Measurements from ENCODE around the gene LRP1B.
"Not testable (repeated sequence)": the region's sequence is repeated elsewhere in the genome, so short reads cannot be mapped to it uniquely, and the experiment has no call there.

LRP1B gene

DNA sequence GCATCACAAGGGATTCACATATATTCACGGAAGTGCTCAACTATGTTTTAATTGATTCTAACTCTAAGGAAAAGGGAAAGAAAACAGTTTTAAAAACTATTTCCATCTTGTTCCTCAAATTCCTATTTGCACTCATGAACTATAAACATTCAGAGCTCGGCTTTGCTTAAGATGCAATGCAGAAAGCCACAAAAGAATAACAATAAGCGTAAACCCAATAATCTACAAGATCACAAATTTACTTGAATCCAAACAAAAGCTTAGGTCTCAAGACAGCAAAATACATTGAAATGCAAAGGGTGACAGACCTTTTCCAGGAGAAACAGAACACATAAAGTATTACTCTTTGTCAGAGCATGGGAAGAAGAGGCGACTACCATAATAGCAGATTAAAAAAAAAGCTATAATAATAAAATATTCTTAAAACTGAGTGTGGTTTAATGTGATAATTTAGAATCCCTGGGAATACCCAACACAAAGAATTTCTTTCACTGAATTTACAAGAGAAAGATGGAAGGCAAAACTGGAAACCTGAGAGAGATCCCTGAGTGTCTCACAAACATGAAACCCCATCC, 1094.9 kb downstream of the LRP1B start:
- no peak for DNase-seq (ENCODE audit: low read depth in 2 of 2)

DNA sequence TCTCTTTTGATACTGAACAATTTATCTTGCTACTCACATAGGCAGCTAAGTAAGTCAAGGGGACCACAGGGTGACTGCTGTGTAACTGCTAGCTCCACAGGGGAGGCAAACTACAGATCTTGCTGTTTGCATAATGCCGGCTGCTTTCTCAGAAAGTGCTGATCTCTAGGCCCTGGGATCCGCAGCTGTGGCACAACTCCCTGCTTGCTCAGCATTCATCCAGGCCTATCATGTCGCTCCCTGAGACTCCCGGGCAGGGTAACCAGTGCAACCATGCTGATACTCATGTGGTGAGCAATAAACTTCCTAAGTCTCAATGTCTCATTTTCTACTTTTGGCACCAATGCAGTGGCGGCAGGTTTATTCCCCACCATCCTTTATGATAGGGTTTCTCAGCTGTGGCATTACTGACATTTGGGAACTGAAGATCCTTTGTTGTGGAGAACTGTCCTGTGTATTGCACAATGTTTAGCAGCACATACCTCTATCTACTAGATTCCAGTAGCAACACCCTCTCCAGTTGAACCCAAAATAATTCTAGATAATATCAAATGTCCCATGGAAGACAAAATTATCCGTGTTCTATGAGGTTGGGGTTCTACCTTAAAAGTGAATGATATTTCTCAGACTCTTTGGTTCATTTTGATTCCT, 1101.3 kb downstream of the LRP1B start:
- DNase-seq (ENCODE audit: low read depth in 2 of 2): no peak

DNA sequence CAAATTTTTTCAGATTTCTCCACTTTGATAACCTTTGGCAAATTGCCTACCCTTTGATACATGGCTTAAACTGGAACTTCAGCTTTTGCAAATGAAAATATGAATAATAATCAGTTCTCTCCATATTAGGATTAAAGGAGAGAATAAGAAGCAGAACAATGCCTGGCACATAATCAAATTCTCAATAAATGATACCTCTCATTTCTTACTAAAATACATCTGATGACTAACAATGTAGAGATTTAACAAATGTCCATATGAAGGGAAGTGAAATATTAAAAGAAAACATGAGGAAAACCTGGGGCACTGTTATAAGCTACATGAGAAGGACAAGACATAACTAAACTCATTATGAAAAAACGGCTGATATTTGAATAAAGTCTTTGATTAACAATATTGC, 1103.6 kb downstream of the LRP1B start:
- DNase-seq (ENCODE audit: low read depth in 2 of 2): no peak

DNA sequence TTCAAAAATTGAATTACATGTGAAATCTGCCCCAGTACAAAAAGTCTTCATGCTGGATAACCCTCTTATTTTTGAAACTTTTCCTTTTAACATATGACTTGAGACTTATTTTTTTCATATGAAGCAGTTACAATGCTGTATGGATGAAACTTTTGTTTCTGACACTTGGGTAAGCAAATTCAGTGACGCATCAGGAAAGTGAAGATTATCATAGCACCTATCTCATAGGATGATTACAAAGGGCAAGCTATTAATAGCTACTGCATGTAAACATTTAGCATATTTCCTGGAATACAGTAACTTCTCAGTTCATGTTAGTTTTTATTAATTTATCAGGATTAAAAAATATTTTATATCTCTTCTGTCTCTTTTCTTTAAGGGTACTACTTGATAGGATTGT, 1109.2 kb downstream of the LRP1B start:
- no peak for DNase-seq (ENCODE audit: low read depth in 2 of 2)

GRCh38 chr2:141021109-141021508, 1109.7 kb downstream of the LRP1B start:
- no peak for DNase-seq (ENCODE audit: low read depth in 2 of 2)

DNA sequence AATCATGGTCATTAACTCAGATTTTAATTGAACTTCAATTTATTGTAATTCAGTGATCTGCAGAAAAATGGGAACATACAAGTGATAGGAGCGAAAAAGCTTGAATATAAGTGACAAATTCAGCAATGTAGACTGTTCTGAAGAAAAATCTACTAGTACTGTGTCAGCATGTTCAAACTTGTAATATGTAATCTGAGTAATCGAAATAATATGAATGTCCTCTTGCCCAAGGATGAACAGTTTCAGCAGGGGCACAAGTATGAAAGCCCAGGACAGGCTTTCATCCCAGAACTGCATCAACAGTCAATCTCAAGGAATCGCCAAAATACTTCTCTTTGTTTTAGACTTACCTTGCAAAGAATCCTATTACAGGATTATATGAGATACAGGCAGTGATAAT, 1110.5 kb downstream of the LRP1B start:
- DNase-seq (ENCODE audit: low read depth in 2 of 2): no peak

DNA sequence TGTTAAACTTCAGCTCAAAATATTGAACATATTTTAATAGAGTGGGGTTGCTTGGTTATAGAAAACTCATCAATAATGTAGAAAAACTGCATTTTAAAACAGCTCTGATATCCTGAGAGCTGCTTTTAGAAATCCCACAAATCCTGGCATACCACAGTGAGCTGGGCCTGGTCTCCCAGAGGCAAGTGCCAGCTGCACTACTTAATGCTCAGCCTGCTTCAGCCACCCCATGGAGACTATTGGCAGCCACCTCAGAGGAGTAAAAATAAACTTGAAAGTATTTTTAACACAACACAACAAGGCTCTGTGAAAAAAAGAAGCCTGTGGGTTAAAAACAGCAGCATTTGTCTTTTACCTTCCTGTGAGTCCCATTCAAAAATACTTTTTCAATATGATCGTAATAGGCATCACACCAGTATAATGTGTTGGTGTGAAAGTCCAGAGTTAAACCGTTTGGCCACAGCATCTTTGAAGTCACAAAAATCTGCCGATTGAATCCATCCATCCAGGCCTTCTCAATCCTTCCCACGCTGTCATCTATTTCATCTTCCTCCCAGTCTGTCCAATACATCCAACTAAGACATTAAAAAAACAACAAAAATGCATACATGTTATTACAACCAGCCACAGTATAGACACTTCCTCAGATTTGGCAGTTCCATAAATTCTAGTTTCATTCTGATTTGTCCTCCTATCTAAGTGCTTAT, 1115.3 kb downstream of the LRP1B start:
- DNase-seq (ENCODE audit: low read depth in 2 of 2): no peak

GRCh38 chr2:141003967-141004657, 1126.7 kb downstream of the LRP1B start:
- no peak for DNase-seq (ENCODE audit: low read depth in 2 of 2)

- no peak for DNase-seq (ENCODE audit: low read depth in 2 of 2)
Observed at GRCh38 chr2:141001750-141002149, 1129.1 kb downstream of the LRP1B start.

DNA sequence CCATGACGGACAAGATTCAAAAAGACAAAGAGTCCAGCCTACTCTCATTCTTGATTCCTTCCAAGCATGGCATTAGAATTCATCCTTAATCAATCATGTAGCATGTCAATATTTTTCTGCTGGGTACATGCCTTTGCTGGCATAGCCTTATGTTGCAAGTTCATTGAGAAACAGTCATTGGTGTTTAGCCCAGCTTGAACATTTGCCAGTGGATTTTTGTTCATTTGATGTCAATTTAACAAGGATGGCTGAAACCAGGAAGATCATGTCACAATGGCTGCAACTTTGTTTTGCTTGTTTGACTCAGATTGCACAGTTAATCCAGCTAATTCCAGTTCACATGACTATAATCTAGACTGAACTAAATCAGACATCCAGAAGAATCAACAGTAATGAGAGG, 1132.2 kb downstream of the LRP1B start:
- DNase-seq (ENCODE audit: low read depth in 2 of 2): no peak

DNA sequence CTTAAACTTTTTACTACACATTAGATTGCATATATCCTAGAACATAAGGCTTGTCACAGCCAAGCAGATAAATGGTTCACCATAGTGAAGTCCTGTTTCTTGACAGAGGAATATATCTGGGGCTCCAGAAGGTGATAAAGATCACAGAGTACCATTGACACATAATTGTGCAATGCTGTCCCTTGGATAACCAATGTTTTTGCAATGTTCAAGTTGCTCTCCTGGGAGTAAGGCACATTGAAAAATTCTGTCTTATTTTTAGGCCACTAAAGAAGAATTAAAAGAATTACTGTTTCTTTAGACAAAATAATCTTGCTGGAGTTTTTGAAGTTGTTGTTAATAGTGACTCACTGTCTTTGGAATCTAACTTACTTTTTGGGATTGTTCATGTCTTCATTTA, 1132.8 kb downstream of the LRP1B start:
- DNase-seq (ENCODE audit: low read depth in 2 of 2): no peak

DNA sequence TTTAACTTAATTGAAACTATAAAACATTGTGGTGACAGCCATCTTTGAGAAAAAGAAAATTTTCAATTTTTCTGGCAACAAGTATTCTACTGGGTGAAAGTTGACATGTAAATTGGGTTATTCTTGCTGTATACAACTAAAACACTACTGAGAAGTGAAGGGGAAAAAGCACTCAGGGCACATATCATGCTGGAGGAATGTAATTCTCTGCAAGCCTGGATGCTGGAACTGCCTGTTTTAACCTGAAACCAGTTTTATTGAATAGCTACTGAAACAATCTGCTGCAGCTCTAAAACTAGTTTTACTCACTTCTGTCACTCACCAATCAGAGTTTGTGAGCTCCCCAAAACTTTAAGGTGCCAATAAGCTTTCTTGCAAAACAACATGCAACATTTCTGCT, 1136.0 kb downstream of the LRP1B start:
- no peak for DNase-seq (ENCODE audit: low read depth in 2 of 2)

DNA sequence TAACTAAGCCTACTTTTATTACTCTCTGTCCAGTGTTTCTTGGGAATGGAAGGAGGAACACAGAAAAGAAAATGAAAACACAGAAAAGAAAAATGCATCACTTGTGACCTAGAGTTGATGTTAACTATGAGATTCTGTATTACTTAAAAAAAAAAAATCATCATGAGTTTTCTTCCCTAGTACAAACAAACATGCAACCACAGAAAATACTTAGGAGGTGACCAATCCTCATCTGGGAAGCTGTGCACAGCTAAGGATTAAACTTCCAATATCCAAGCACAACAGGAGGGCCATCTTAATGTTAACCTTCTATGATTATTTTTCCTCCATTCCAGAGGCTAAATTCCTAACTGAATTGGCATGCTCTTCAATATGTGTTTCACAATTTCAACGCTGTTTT, 1140.4 kb downstream of the LRP1B start:
- DNase-seq (ENCODE audit: low read depth in 2 of 2): no peak

DNA sequence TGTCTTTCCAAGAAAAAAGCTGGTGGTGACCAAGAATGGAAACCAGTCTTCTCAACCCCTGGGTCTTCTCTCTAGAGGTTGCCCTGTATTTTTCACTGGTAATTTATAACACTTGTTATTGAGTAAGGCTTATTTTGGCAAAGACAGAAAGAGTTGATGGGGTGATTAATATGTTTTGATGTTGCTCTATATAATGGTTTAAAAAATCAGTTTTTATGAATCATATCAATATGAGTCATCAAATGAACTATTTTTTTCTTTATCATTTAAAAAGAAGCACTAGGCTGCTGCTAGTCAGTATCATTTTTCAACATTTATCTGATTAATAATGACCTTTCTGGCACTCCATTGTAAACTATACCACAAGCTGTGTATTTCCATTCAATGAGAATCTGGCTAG, 1142.2 kb downstream of the LRP1B start:
- no peak for DNase-seq (ENCODE audit: low read depth in 2 of 2)

DNA sequence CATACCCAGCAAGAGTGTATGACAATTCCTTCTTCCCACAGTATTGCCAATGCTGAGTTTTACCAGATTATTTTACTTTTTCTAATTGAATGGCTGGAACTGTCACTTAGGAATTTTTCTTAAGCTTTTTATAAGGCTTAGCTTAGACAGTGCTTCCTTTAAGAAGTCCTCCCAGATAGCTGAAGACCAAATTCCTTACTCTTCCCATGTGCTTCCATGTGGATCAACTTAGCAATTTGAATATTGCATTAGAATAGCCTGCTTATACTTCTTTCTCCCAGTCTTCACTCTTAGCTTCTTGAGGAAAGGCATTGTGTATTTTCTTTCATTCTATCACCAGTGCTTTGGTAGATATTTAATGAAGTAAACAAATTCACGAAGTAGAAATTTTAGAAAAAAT, 1144.4 kb downstream of the LRP1B start:
- no peak for DNase-seq (ENCODE audit: low read depth in 2 of 2)

- no peak for DNase-seq (ENCODE audit: low read depth in 2 of 2)
Observed at GRCh38 chr2:140975237-140975636, 1155.6 kb downstream of the LRP1B start.

DNA sequence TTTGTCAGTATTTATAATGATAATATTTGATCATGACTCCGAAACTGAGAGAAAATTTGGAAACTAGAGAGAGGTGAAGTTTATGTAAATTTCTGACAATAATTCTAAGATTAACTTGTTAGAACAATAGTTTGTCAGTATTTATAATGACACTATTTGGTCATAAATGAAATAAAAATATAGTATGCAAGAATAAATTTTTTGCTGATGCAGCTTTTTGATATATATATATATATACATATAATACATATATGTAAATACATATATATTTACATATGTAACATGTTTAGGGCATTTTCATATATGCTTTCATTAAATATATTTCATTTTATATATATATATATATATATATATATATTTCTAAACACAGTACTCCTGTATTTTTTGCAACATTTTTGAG, 1158.1 kb downstream of the LRP1B start:
- DNase-seq (ENCODE audit: low read depth in 2 of 2): no peak

DNA sequence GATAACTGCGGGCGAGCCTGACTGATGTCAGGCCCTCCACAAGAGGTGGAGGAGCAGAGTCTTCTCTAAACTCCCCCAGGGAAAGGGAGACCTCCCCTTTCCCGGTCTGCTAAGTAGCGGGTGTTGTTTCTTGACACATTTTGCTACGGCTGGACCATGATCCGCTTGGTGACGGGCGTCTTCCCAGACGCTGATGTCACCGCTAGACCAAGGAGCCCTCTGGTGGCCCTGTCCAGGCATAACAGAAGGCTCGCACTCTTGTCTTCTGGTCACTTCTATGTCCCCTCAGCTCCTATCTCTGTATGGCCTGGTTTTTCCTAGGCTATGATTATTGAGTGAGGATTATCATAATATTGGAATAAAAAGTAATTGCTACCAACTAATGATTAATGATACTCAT, 1166.5 kb downstream of the LRP1B start:
- not testable (repeated sequence) for DNase-seq (ENCODE audit: low read depth in 2 of 2)

DNA sequence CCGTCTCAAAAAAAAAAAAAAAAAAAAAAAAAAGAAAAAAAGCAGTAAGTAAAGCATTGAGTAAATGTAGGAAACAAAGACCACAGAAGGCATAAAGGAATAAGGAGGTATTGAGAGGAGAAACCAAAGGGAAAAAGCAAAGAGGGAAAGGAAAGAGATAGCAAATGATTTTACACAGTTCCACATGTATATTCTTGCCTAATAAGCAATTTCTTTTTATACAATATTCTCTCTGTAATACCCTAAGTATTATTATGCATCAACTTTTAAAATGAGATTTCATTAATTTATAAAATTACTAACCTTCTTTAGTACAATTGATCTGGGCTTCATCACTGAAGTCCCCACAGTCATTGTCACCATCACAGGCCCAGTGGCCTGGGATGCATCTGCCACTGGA, 1180.9 kb downstream of the LRP1B start:
- DNase-seq (ENCODE audit: low read depth in 2 of 2): no peak

DNA sequence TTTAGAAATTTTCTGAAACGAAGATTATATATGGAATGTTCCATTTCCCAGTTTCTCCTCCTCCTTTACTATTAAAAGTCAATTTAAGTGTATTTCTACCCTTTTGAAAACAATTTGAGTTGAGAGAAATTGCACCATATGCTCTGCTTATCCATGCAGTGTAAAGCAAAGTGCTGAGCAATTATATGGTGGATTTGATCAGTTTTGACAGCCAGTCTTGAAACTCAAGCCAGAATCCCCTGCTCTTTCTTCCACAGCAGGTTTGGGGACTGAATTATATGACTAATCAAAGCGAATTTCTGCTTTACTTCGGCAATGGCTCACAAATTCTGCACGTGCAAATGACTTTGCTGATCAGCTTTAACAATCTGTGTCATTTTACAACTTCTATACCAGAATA, 1183.6 kb downstream of the LRP1B start:
- DNase-seq (ENCODE audit: low read depth in 2 of 2): no peak

DNA sequence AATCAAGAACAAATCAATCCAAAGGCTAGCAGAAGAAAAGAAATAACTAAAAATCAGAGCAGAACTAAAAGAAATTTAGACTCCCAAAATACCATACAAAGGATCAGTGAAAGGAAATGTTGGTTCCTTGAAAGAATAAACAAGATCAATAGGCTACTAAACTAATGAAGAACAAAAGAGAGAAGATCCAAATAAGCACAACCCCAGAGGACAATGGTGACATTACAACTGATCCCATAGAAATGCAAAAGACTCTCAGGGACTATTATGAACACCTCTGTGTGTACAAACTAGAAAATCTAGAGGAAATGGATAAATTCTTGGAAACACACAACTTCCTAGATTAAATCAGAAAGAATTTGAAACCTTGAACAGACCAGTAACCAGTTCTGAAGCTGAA, 1186.9 kb downstream of the LRP1B start:
- DNase-seq (ENCODE audit: low read depth in 2 of 2): no peak

DNA sequence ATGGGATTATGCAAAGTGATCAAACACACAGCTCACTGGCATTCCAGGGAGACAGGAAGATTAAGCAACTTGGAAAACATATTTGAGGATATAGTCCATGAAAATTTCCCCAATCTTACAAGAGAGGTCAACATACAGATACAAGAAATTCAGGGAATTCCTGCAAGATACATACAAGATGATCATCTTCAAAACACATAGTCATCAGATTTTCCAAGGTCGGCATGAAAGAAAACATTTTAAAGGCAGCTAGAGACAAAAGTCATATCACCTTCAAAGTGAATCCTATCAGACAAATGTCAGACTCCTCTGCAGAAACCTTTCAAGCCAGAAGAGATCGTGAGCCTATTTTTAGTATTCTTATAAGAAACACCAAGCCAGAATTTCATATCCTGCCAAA, 1188.5 kb downstream of the LRP1B start:
- DNase-seq (ENCODE audit: low read depth in 2 of 2): no peak

- no peak for DNase-seq (ENCODE audit: low read depth in 2 of 2)
Observed at GRCh38 chr2:140929849-140930248, 1201.0 kb downstream of the LRP1B start.

Measured in activated CD8-positive, alpha-beta memory T cell treated with anti-CD3 and anti-CD28 coated beads for 4 hours (primary cell).